ENCODE data around the gene CCDC33.

The CCDC33 gene

DNA sequence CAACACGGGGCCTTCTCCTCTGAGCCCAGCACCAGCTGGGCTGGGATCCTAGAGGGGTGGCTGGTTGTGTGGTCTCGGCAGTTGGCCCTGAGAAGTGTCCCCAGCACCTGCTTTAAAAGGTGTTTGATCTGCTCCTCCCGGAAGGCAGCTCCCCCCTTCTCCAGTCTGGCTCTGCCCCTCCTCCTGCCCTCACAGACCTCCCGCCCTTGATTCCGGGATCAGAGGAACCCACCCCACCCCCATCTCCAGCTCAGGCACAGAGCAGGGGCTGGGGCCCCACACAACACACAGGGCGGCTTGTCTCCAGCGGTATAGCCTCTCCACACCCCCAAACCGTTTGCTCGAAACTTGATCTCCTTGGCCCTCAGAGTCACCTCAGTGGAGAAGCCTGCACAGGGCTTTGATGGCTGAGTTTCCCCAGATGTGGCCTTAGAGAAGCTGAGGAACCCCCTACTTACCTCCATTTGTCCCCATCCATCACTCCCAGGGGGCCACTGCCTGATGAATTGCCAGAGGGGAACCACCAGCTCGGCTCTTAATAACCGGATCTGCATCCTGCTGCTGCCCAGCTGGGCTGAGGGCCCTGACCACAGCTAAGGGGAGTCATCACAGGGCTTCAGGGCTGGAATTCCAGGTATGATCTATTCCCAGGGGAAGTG, 27.1 kb upstream of the CCDC33 start:
- H3K4me3 ChIP-seq (ENCODE audit: insufficient read length, low read depth) = peak overlapping the region; percentile 8
- H3K9ac ChIP-seq (ENCODE audit: insufficient read length, low read depth) = peak overlapping the region; percentile 63
- TF ChIP-seq ZNF274 (IDR thresholded peaks at IDR 0.05; ENCODE audit: low read depth, low read length) = no peak
- no peak for TF ChIP-seq SUZ12 (IDR thresholded peaks at IDR 0.05; ENCODE audit: extremely low read depth, insufficient read depth, insufficient read length)
- no peak for TF ChIP-seq YY1 (IDR thresholded peaks at IDR 0.05; ENCODE audit: insufficient read depth, insufficient read length)
- H3K36me3 ChIP-seq (ENCODE audit: insufficient read depth, insufficient read length, low read length) = peaks cover 4% of the 10 kb centered on the region
- peaks cover 6% of the 10 kb centered on the region; the same call in 1 of the 2 replicates for H3K9me3 ChIP-seq (ENCODE audit: insufficient read depth, low read length)
- no peak for DNase-seq (ENCODE audit: low read depth, low spot score)
- H3K4me1 ChIP-seq (ENCODE audit: insufficient read depth, insufficient read length) = peaks cover 49% of the 10 kb centered on the region
- H3K27me3 ChIP-seq (ENCODE audit: insufficient read depth, insufficient read length) = peaks cover 30% of the 10 kb centered on the region

DNA sequence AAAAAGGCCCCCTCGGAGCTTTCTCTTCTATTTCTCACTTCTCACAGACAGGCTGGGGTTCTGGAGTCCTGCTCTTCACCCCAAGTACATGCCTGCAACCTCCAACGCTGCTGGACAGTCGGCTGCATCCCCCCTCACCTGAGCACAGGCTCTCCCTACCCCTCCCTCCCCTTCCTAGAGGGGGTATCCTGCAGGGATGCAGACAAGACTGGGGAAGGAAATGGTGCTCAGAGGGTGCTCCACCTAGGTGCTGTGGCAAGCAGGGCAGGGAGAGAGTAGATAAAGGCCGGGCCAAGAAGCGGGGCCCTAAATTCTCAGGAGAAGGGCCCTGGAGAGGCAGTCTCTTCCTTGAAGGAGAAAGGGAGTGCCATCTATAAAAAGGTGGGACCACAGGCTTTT, 26.6 kb upstream of the CCDC33 start:
- peak overlapping the region; percentile 2 for H3K4me3 ChIP-seq (ENCODE audit: insufficient read length, low read depth)
- H3K27me3 ChIP-seq (ENCODE audit: insufficient read depth, insufficient read length) = peaks cover 30% of the 10 kb centered on the region
- TF ChIP-seq YY1 (IDR thresholded peaks at IDR 0.05; ENCODE audit: insufficient read depth, insufficient read length) = no peak
- no peak for TF ChIP-seq SUZ12 (IDR thresholded peaks at IDR 0.05; ENCODE audit: extremely low read depth, insufficient read depth, insufficient read length)
- TF ChIP-seq ZNF274 (IDR thresholded peaks at IDR 0.05; ENCODE audit: low read depth, low read length) = no peak

DNA sequence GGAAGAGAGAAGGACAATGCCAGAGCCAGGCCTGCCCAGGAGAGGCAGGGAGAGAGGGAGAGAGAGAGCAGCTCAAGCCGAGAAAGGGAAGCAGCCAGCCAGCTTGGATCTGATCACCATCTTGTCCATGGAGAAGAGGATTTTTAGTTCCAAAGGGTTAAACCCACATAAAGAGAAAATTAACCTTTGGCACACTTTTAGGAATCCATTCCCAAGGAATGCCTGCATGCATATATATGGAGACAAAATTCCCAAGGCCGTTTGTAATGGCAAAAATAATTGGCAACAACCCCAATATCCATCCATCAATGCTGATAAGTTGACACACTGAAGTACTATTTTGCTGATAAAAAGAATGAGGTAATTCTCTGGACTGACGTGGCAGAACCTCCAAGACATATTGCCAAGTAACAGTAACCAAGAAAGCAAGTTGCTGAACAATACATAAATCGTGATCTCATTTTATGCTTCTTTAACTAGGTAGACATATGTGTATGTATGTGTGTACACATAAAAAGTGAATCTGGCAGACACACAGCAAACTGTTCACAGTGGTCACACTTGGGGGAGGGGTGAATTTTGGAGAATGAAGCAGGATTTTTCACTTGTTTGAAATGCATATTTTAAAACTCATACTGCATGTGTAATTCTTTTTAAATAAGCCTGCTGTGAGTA, 26.0 kb upstream of the CCDC33 start:
- peaks cover 49% of the 10 kb centered on the region for H3K4me1 ChIP-seq (ENCODE audit: insufficient read depth, insufficient read length)
- peaks cover 27% of the 10 kb centered on the region for H3K27me3 ChIP-seq (ENCODE audit: insufficient read depth, insufficient read length)
- TF ChIP-seq SUZ12 (IDR thresholded peaks at IDR 0.05; ENCODE audit: extremely low read depth, insufficient read depth, insufficient read length) (no peak), YY1 (IDR thresholded peaks at IDR 0.05; ENCODE audit: insufficient read depth, insufficient read length) (no peak), ZNF274 (IDR thresholded peaks at IDR 0.05; ENCODE audit: low read depth, low read length) (no peak)
- DNase-seq (ENCODE audit: low read depth, low spot score) = no peak
- no peak overlapping the region for H3K9ac ChIP-seq (ENCODE audit: insufficient read length, low read depth)
- peaks cover 6% of the 10 kb centered on the region; the same call in 1 of the 2 replicates for H3K9me3 ChIP-seq (ENCODE audit: insufficient read depth, low read length)
- H3K4me3 ChIP-seq (ENCODE audit: insufficient read length, low read depth) = no peak overlapping the region
- H3K36me3 ChIP-seq (ENCODE audit: insufficient read depth, insufficient read length, low read length) = peaks cover 4% of the 10 kb centered on the region

More for the DNA sequence above, 26.6 kb upstream of the CCDC33 start:
- DNase-seq (ENCODE audit: low read depth, low spot score) = no peak
- Histone ChIP-seq H3K9ac (ENCODE audit: insufficient read length, low read depth) (peak overlapping the region; percentile 63), H3K9me3 (ENCODE audit: insufficient read depth, low read length) (peaks cover 6% of the 10 kb centered on the region; the same call in 1 of the 2 replicates), H3K36me3 (ENCODE audit: insufficient read depth, insufficient read length, low read length) (peaks cover 4% of the 10 kb centered on the region), H3K4me1 (ENCODE audit: insufficient read depth, insufficient read length) (peaks cover 50% of the 10 kb centered on the region)

DNA sequence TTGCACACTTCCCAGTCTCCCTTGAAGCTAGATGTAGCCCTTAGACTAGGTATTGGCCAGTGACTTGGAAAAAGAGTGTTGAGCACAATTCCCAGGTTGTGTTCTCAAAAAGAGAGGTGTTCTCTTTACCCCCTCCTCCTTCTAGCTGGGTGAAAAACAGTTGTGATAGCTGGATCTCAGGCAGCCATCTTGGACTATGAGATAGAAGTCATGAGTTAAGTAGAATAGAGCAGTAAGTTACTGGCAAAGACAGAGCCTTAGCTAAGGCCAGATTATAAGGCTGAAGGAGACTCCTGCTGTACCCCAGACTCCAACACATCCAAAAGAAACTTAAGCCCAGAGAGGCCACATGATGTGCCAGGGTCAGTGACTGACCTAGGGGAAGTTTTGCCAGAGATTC, 25.4 kb upstream of the CCDC33 start:
- Histone ChIP-seq H3K36me3 (ENCODE audit: insufficient read depth, insufficient read length, low read length) (peaks cover 4% of the 10 kb centered on the region), H3K9me3 (ENCODE audit: insufficient read depth, low read length) (peaks cover 6% of the 10 kb centered on the region; the same call in 1 of the 2 replicates), H3K9ac (ENCODE audit: insufficient read length, low read depth) (no peak overlapping the region), H3K27me3 (ENCODE audit: insufficient read depth, insufficient read length) (peaks cover 21% of the 10 kb centered on the region), H3K4me1 (ENCODE audit: insufficient read depth, insufficient read length) (peaks cover 43% of the 10 kb centered on the region), H3K4me3 (ENCODE audit: insufficient read length, low read depth) (no peak overlapping the region)
- DNase-seq (ENCODE audit: low read depth, low spot score) = no peak
- TF ChIP-seq ZNF274 (IDR thresholded peaks at IDR 0.05; ENCODE audit: low read depth, low read length) = no peak
- TF ChIP-seq YY1 (IDR thresholded peaks at IDR 0.05; ENCODE audit: insufficient read depth, insufficient read length) = no peak
- TF ChIP-seq SUZ12 (IDR thresholded peaks at IDR 0.05; ENCODE audit: extremely low read depth, insufficient read depth, insufficient read length) = no peak

DNA sequence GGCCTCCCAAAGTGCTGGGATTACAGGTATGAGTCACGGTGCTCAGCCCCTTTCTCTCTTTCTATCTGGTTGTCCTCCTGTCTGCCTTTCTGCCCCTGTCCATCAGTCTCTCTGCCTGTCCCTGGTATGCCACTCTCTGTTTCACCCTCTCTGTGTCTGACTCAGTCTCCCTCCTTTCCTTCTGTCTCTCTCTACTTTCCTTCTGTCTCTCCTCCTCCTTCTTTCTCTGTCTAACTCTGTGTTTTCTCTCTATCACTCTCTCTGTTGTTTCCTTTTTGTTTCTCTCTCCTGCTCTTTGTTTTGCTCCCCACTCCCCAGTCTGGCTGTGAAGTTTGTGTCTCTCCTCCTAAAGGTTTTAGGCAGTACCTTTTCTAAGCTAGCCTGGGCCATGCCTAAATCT, 24.5 kb upstream of the CCDC33 start:
- Histone ChIP-seq H3K9ac (ENCODE audit: insufficient read length, low read depth) (peak overlapping the region; percentile 53), H3K4me1 (ENCODE audit: insufficient read depth, insufficient read length) (peaks cover 45% of the 10 kb centered on the region), H3K4me3 (ENCODE audit: insufficient read length, low read depth) (no peak overlapping the region), H3K9me3 (ENCODE audit: insufficient read depth, low read length) (peaks cover 6% of the 10 kb centered on the region; the same call in 1 of the 2 replicates), H3K27me3 (ENCODE audit: insufficient read depth, insufficient read length) (peaks cover 15% of the 10 kb centered on the region), H3K36me3 (ENCODE audit: insufficient read depth, insufficient read length, low read length) (peaks cover 4% of the 10 kb centered on the region)
- no peak for DNase-seq (ENCODE audit: low read depth, low spot score)
- TF ChIP-seq ZNF274 (IDR thresholded peaks at IDR 0.05; ENCODE audit: low read depth, low read length) (no peak), YY1 (IDR thresholded peaks at IDR 0.05; ENCODE audit: insufficient read depth, insufficient read length) (no peak)

DNA sequence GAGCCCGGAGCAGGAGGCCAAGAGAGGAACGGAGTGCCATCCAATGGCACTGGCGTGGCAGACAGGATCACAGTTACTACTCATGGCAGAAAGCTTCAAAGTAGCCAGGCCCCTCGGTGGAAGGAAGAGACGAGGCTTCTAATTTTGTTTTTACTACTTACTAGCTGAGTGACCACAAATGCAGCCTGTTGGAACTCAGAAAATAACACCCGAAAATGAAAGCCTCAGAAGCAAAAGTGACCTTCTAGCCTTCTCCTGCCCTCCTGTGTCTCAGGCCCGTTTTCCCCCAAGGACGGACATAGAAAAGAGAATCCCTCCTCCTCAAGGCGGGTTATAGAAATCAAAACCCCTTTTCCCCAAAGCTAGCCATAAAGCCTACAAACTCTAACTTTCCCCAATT, 23.6 kb upstream of the CCDC33 start:
- Histone ChIP-seq H3K36me3 (ENCODE audit: insufficient read depth, insufficient read length, low read length) (peaks cover 4% of the 10 kb centered on the region), H3K9ac (ENCODE audit: insufficient read length, low read depth) (peak overlapping the region; percentile 53), H3K4me3 (ENCODE audit: insufficient read length, low read depth) (no peak overlapping the region), H3K4me1 (ENCODE audit: insufficient read depth, insufficient read length) (peaks cover 49% of the 10 kb centered on the region), H3K9me3 (ENCODE audit: insufficient read depth, low read length) (peaks cover 6% of the 10 kb centered on the region; the same call in 1 of the 2 replicates), H3K27me3 (ENCODE audit: insufficient read depth, insufficient read length) (peaks cover 17% of the 10 kb centered on the region)
- DNase-seq (ENCODE audit: low read depth, low spot score) = no peak
- TF ChIP-seq ZNF274 (IDR thresholded peaks at IDR 0.05; ENCODE audit: low read depth, low read length) = no peak
- no peak for TF ChIP-seq YY1 (IDR thresholded peaks at IDR 0.05; ENCODE audit: insufficient read depth, insufficient read length)
- TF ChIP-seq SUZ12 (IDR thresholded peaks at IDR 0.05; ENCODE audit: extremely low read depth, insufficient read depth, insufficient read length) = no peak

DNA sequence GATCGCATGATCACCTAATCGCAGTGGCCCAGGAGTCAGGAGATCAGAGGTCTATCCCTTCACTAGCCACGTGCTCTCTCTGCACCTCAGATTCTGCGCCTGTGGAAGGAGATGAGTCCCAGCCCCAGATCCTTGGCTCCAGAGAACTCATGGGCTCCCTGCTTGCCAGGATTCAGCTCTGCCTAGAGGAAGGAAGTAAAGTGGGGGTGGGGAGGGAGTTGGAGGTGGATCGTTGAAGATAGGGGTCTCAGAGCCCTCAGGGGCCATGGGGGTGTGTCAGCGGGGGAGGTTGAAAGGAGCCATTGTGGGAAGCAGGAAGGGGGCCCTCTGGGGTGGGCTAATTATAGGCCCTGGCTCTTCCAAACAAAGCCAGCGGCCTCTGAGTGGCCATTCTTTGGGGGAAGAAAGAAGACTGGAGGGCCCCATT, 22.3 kb upstream of the CCDC33 start:
- peaks cover 23% of the 10 kb centered on the region for H3K27me3 ChIP-seq (ENCODE audit: insufficient read depth, insufficient read length)
- no peaks in the 10 kb centered on the region for H3K36me3 ChIP-seq (ENCODE audit: insufficient read depth, insufficient read length, low read length)
- H3K4me3 ChIP-seq (ENCODE audit: insufficient read length, low read depth) = no peak overlapping the region
- H3K4me1 ChIP-seq (ENCODE audit: insufficient read depth, insufficient read length) = peaks cover 42% of the 10 kb centered on the region
- peak overlapping the region; percentile 68 for H3K9ac ChIP-seq (ENCODE audit: insufficient read length, low read depth)
- H3K9me3 ChIP-seq (ENCODE audit: insufficient read depth, low read length) = peaks cover 6% of the 10 kb centered on the region; the same call in 1 of the 2 replicates
- peak; percentile 89 for DNase-seq (ENCODE audit: low read depth, low spot score)
- TF ChIP-seq YY1 (IDR thresholded peaks at IDR 0.05; ENCODE audit: insufficient read depth, insufficient read length) (no peak), ZNF274 (IDR thresholded peaks at IDR 0.05; ENCODE audit: low read depth, low read length) (no peak), SUZ12 (IDR thresholded peaks at IDR 0.05; ENCODE audit: extremely low read depth, insufficient read depth, insufficient read length) (no peak)
